Tibial nerve (tissue), 4 donors: ENCODE measurements around the gene EMID1. TPM values are rescaled to one million over a fixed set of nuclear protein-coding genes. Genes with fewer than 3 reads are reported as not detected.

ENCODE experiments used
- DNase-seq, 2 donors: peaks; one replicate each; pipeline ENCODE4 v3.0.0-alpha.2; 2019; ENCODE audit warnings: low spot score in 2 of 2
- H3K27ac ChIP-seq, 4 donors: fragments of 200-600 bp; sonication (generic) in 3 of 4; one replicate each; pipeline ENCODE4 v1.5.1; 2017 to 2019; ENCODE audit warnings: mild to moderate bottlenecking in 1 of 4
- H3K27me3 ChIP-seq, 2 donors: fragments of 200-600 bp; sonication (generic) in 1 of 2; one replicate each; pipeline versions ENCODE4 v1.5.1 to v1.6.0; 2017 to 2019
- H3K36me3 ChIP-seq, 3 donors: fragments of 200-600 bp; sonication (generic); one replicate each; pipeline ENCODE4 v1.5.1; 2018 to 2019
- H3K4me1 ChIP-seq, 4 donors: fragments of 200-600 bp; sonication (generic) in 3 of 4; one replicate each; pipeline ENCODE4 v1.5.1; 2017 to 2019
- H3K4me3 ChIP-seq, 4 donors: fragments of 200-600 bp; sonication (generic) in 3 of 4; one replicate each; pipeline ENCODE4 v1.5.1; 2017 to 2019; ENCODE audit warnings: mild to moderate bottlenecking in 1 of 4, moderate library complexity in 1 of 4
- H3K9me3 ChIP-seq, 4 donors: fragments of 200-600 bp; sonication (generic) in 3 of 4; one replicate each; pipeline ENCODE4 v1.5.1; 2017 to 2019
- CTCF ChIP-seq, 5 experiments: fragments of 200-600 bp in 3 of 5; fragments of 450-650 bp in 2 of 5; sonication (generic) in 3 of 5; IDR thresholded peaks; one replicate each; pipeline ENCODE4 v1.5.1; 2016 to 2019; ENCODE audit warnings: antibody characterized with exemption in 5 of 5, mild to moderate bottlenecking in 3 of 5, moderate library complexity in 2 of 5
- EP300 ChIP-seq, 2 donors: sonication (generic); formaldehyde crosslinking; IDR thresholded peaks; one replicate each; pipeline ENCODE4 v1.6.1; 2017; ENCODE audit warnings: antibody characterized with exemption in 2 of 2, mild to moderate bottlenecking in 1 of 2
- POLR2A ChIP-seq, 2 donors: fragments of 450-650 bp; IDR thresholded peaks; one replicate each; pipeline ENCODE4 v1.6.1; 2017; ENCODE audit warnings: antibody characterized with exemption in 2 of 2, mild to moderate bottlenecking in 2 of 2, moderate library complexity in 2 of 2
- WGBS, 2 donors: methylation state at CpG; one replicate each; pipeline ENCODE4 v1.1.5; 2018; 5-methylcytosine and 5-hydroxymethylcytosine counted together
- total RNA-seq, 4 donors: library from RNA; depleted of rRNA; stranded (reverse); fragments of >200 nt; gene quantifications; one replicate each; pipeline ENCODE4 v1.1.0, GENCODE V29; 2016

Gene EMID1
- total RNA-seq, 4 donors from 2014 or later = 1.0 to 9.9 (median 3.0) TPM

GRCh38 chr22:29251265-29251664, 45.6 kb downstream of the EMID1 start:
- TF ChIP-seq POLR2A (IDR thresholded peaks at IDR 0.05) = no peak
- H3K27me3 ChIP-seq = no peaks in the 10 kb centered on the region
- no peaks in the 10 kb centered on the region for H3K9me3 ChIP-seq
- H3K36me3 ChIP-seq = no peaks in the 10 kb centered on the region
- 95 to 100% methylated on average over 5 of the region's 5 CpGs for WGBS, 2 donors
- no peak for DNase-seq
- H3K27ac ChIP-seq = no peak overlapping the region
- H3K4me1 ChIP-seq = no peaks in the 10 kb centered on the region
- H3K4me3 ChIP-seq = no peak overlapping the region

GRCh38 chr22:29251981-29252911, 46.5 kb downstream of the EMID1 start:
- Histone ChIP-seq H3K9me3 (no peaks in the 10 kb centered on the region), H3K27me3 (no peaks in the 10 kb centered on the region), H3K27ac (no peak overlapping the region), H3K4me3 (no peak overlapping the region), H3K4me1 (no peaks in the 10 kb centered on the region), H3K36me3 (no peaks in the 10 kb centered on the region)
- WGBS, 2 donors = 84 to 89% methylated on average over 10 of the region's 10 CpGs
- DNase-seq = no peak
- TF ChIP-seq CTCF (IDR thresholded peaks at IDR 0.05) (no peak), POLR2A (IDR thresholded peaks at IDR 0.05) (no peak), EP300 (IDR thresholded peaks at IDR 0.05) (no peak)

GRCh38 chr22:29253561-29254285, 48.0 kb downstream of the EMID1 start:
- H3K27ac ChIP-seq = no peak overlapping the region
- 66 to 69% methylated on average over 14 of the region's 14 CpGs for WGBS, 2 donors
- no peak overlapping the region for H3K4me3 ChIP-seq
- no peaks in the 10 kb centered on the region for H3K4me1 ChIP-seq
- no peaks in the 10 kb centered on the region for H3K27me3 ChIP-seq
- no peak for DNase-seq
- H3K36me3 ChIP-seq = peaks cover 0 to 3% (median 0%) of the 10 kb centered on the region in 3 donors
- TF ChIP-seq CTCF (IDR thresholded peaks at IDR 0.05) = no peak
- TF ChIP-seq EP300 (IDR thresholded peaks at IDR 0.05) = no peak
- no peak for TF ChIP-seq POLR2A (IDR thresholded peaks at IDR 0.05)
- H3K9me3 ChIP-seq = no peaks in the 10 kb centered on the region

- DNase-seq = no peak
- Histone ChIP-seq H3K4me3 (no peak overlapping the region), H3K27me3 (no peaks in the 10 kb centered on the region), H3K36me3 (peaks cover 0 to 8% (median 0%) of the 10 kb centered on the region in 3 donors), H3K27ac (no peak overlapping the region), H3K4me1 (no peaks in the 10 kb centered on the region), H3K9me3 (no peaks in the 10 kb centered on the region)
- 47 to 58% methylated on average over 4 of the region's 4 CpGs for WGBS, 2 donors
- TF ChIP-seq POLR2A (IDR thresholded peaks at IDR 0.05) = no peak
- TF ChIP-seq EP300 (IDR thresholded peaks at IDR 0.05) = no peak
- TF ChIP-seq CTCF (IDR thresholded peaks at IDR 0.05) = no peak
Measured at GRCh38 chr22:29254286-29254660, 48.6 kb downstream of the EMID1 start.

- H3K4me3 ChIP-seq = no peak overlapping the region
- H3K9me3 ChIP-seq = no peaks in the 10 kb centered on the region
- DNase-seq = no peak
- 95 to 98% methylated on average over 7 to 11 of the region's 11 CpGs for WGBS, 2 donors
- TF ChIP-seq CTCF (IDR thresholded peaks at IDR 0.05) = no peak
- TF ChIP-seq EP300 (IDR thresholded peaks at IDR 0.05) = no peak
- no peak for TF ChIP-seq POLR2A (IDR thresholded peaks at IDR 0.05)
- H3K4me1 ChIP-seq = no peaks in the 10 kb centered on the region
- H3K36me3 ChIP-seq = peaks cover 0 to 17% (median 0%) of the 10 kb centered on the region in 3 donors
- H3K27ac ChIP-seq = no peak overlapping the region
- H3K27me3 ChIP-seq = no peaks in the 10 kb centered on the region
Measured at GRCh38 chr22:29255064-29255621, 49.4 kb downstream of the EMID1 start.
